HG03432 (cell line): ENCODE results near the gene ZBTB21.
"Not testable (repeated sequence)": the region's sequence is repeated elsewhere in the genome, so short reads cannot be mapped to it uniquely, and the experiment has no call there.

ENCODE experiments used
- ATAC-seq: cut with Tn5 transposase; IDR thresholded peaks from one replicate; pipeline ENCODE4 v1.9.1; 2021; ENCODE audit warnings: mild to moderate bottlenecking, moderate library complexity; ENCODE audit not compliant: unreplicated experiment

Gene ZBTB21

GRCh38 chr21:41995577-41995976 lies 14.6 kb downstream of the ZBTB21 start:
- no peak for ATAC-seq

GRCh38 chr21:41994613-41995012 lies 15.5 kb downstream of the ZBTB21 start:
- ATAC-seq = not testable (repeated sequence)

GRCh38 chr21:41993744-41994143 lies 16.4 kb downstream of the ZBTB21 start:
- no peak for ATAC-seq

- ATAC-seq = no peak
Measured at GRCh38 chr21:41992576-41992975, 17.6 kb downstream of the ZBTB21 start.

GRCh38 chr21:41991659-41992058 lies 18.5 kb downstream of the ZBTB21 start:
- no peak for ATAC-seq

- no peak for ATAC-seq
Measured at GRCh38 chr21:41989698-41990097, 20.5 kb downstream of the ZBTB21 start.

- ATAC-seq = no peak
Measured at GRCh38 chr21:41987310-41987709, 22.9 kb downstream of the ZBTB21 start.

- ATAC-seq = no peak
Measured at GRCh38 chr21:41985662-41986416, 24.3 kb downstream of the ZBTB21 start.

GRCh38 chr21:41983229-41983628 lies 26.9 kb downstream of the ZBTB21 start:
- ATAC-seq = no peak

- no peak for ATAC-seq
Measured at GRCh38 chr21:41980561-41980960, 29.6 kb downstream of the ZBTB21 start.

- no peak for ATAC-seq
Measured at GRCh38 chr21:41979751-41980369, 30.3 kb downstream of the ZBTB21 start.

GRCh38 chr21:41979335-41979734 lies 30.8 kb downstream of the ZBTB21 start:
- ATAC-seq = no peak

- no peak for ATAC-seq
Measured at GRCh38 chr21:41977034-41977950, 32.9 kb downstream of the ZBTB21 start.

- ATAC-seq = no peak
Measured at GRCh38 chr21:41976611-41977010, 33.5 kb downstream of the ZBTB21 start.

- no peak for ATAC-seq
Measured at GRCh38 chr21:41975391-41976272, 34.5 kb downstream of the ZBTB21 start.

- no peak for ATAC-seq
Measured at GRCh38 chr21:41974752-41975053, 35.5 kb downstream of the ZBTB21 start.

- no peak for ATAC-seq
Measured at GRCh38 chr21:41973861-41974751, 36.1 kb downstream of the ZBTB21 start.

GRCh38 chr21:41973427-41973831 lies 36.7 kb downstream of the ZBTB21 start:
- ATAC-seq = no peak

- ATAC-seq = no peak
Measured at GRCh38 chr21:41972511-41973205, 37.5 kb downstream of the ZBTB21 start.
